VCaP (cell line): Measurements from ENCODE around the gene BNIP5.

ENCODE experiments used
- H3K27ac ChIP-seq: fragments of 450-650 bp; 2 replicates; pipeline ENCODE4 v1.5.1; 2017
- TF ChIP-seq, protein P1 (sequence below): fragments of 450-650 bp; conservative IDR thresholded peaks from 2 replicates; pipeline ENCODE4 v1.5.1; 2017; ENCODE audit warnings: mild to moderate bottlenecking, moderate library complexity

Gene BNIP5

GRCh38 chr6:36324715-36325114 lies 12.0 kb downstream of the BNIP5 start:
- no peak overlapping the region for H3K27ac ChIP-seq
- TF ChIP-seq, protein P1, sequence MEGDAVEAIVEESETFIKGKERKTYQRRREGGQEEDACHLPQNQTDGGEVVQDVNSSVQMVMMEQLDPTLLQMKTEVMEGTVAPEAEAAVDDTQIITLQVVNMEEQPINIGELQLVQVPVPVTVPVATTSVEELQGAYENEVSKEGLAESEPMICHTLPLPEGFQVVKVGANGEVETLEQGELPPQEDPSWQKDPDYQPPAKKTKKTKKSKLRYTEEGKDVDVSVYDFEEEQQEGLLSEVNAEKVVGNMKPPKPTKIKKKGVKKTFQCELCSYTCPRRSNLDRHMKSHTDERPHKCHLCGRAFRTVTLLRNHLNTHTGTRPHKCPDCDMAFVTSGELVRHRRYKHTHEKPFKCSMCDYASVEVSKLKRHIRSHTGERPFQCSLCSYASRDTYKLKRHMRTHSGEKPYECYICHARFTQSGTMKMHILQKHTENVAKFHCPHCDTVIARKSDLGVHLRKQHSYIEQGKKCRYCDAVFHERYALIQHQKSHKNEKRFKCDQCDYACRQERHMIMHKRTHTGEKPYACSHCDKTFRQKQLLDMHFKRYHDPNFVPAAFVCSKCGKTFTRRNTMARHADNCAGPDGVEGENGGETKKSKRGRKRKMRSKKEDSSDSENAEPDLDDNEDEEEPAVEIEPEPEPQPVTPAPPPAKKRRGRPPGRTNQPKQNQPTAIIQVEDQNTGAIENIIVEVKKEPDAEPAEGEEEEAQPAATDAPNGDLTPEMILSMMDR, result no peak

- H3K27ac ChIP-seq, result no peak overlapping the region
- TF ChIP-seq, protein P1, result no peak
These were observed 12.5 kb downstream of the BNIP5 start for GRCh38 chr6:36324191-36324590.

- TF ChIP-seq, protein P1, result no peak
- no peak overlapping the region for H3K27ac ChIP-seq
These were observed 13.6 kb downstream of the BNIP5 start for GRCh38 chr6:36323062-36323461.

- TF ChIP-seq, protein P1, result no peak
- no peak overlapping the region for H3K27ac ChIP-seq
These were observed 14.1 kb downstream of the BNIP5 start for GRCh38 chr6:36322591-36322990.

DNA sequence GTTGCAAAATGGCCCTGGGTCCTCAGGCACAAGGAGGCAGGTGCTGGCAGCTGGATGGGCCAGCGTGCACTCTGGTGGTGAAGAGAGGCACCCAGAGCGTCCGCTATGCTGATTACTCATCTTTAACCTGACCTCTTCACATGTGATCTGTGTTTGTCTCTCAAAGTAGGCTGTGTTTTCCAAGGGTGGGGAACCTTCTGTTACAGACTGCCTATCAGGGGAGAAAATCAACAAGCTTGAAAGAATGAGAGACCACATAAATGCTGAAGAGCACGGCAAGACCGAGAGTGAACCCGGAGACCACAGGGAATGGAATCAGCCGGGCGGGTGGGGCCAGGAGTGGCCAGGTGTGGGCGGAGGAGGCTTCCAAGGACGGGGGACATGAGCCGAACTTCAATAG lies 16.2 kb downstream of the BNIP5 start:
- H3K27ac ChIP-seq, result no peak overlapping the region
- TF ChIP-seq, protein P1, result no peak

DNA sequence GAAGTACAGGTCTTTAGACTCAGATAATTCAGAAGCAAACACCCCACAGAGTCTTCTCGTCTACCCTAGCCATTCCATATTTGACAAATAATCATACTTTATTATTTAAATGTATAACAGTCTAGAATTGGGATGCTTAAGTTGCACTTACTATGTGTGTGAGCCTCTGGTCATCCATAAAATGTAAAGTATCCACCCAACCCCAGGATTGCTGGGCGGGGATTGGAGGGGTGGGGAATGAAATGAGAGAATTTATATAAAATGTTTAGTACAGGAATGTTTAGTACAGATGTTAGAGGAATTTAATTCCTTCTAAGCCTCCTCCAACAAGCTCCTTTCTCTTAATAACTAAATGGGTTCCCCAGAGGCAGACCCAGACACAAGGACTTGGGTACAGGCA lies 16.9 kb downstream of the BNIP5 start:
- H3K27ac ChIP-seq, result peak overlapping the region; percentile 52
- TF ChIP-seq, protein P1, result no peak

DNA sequence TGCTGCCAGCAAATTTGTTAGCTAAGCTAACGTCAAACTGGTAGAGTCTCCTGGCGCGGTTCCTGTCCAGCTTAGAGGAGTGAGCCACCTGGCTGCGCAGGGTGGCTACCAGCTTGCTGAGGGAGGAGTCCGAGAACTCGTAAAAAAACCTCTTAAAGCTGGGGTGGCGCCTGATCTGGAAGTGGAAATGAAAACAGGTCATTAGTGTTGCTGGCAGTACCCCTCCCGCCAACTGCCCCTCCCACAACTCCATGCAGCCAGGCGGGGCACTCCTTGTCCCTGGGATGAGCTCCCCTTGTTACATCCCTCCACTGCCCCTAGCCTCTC lies 17.3 kb downstream of the BNIP5 start:
- TF ChIP-seq, protein P1, result peak; percentile 36; the same call in 1 of the 2 replicates
- peak overlapping the region; percentile 52 for H3K27ac ChIP-seq
